ENCODE data around the gene P2RX7. TPM values are rescaled to one million over a fixed set of nuclear protein-coding genes. Genes with fewer than 3 reads are reported as not detected.

The P2RX7 gene
- total RNA-seq, 1 donor from 2014 or later: 0.07 TPM

GRCh38 chr12:121089031-121089812 lies 43.5 kb upstream of the P2RX7 start:
- peaks cover 4% of the 10 kb centered on the region for H3K9me3 Mint-ChIP-seq (ENCODE audit: unreplicated experiment)
- Histone ChIP-seq H3K9ac (ENCODE audit: low read length) (no peak overlapping the region), H3K27me3 (ENCODE audit: insufficient read depth, low read length) (peaks cover 7% of the 10 kb centered on the region), H2AFZ (ENCODE audit: low read depth, low read length) (no peak overlapping the region), H4K20me1 (ENCODE audit: insufficient read depth, low read length) (no peaks in the 10 kb centered on the region), H3K9me3 (ENCODE audit: insufficient read depth, low read depth, low read length) (no peaks in the 10 kb centered on the region), H3K27ac (ENCODE audit: low read depth, low read length) (no peak overlapping the region), H3K4me3 (ENCODE audit: insufficient read depth, low read depth, low read length) (no peak overlapping the region), H3K79me2 (ENCODE audit: insufficient read depth, low read length) (no peaks in the 10 kb centered on the region), H3K4me1 (ENCODE audit: insufficient read depth, low read length) (no peaks in the 10 kb centered on the region), H3K4me2 (ENCODE audit: low read length) (no peak overlapping the region), H3K36me3 (ENCODE audit: insufficient read depth, low read length) (no peaks in the 10 kb centered on the region)
- peaks cover 45% of the 10 kb centered on the region for H3K27me3 Mint-ChIP-seq (ENCODE audit: low read depth, unreplicated experiment)
- no peak overlapping the region for H3K4me3 Mint-ChIP-seq (ENCODE audit: unreplicated experiment)
- H3K4me1 Mint-ChIP-seq (ENCODE audit: low read depth, unreplicated experiment): no peaks in the 10 kb centered on the region
- H3K36me3 Mint-ChIP-seq (ENCODE audit: low read depth, unreplicated experiment): no peaks in the 10 kb centered on the region
- H3K27ac Mint-ChIP-seq (ENCODE audit: unreplicated experiment): no peak overlapping the region
- DNase-seq (ENCODE audit: low read depth): no peak
- TF ChIP-seq EZH2 (IDR thresholded peaks at IDR 0.05; ENCODE audit: insufficient read depth, low read length): no peak
- TF ChIP-seq CTCF (IDR thresholded peaks at IDR 0.05; ENCODE audit: insufficient read depth, low read depth, low read length): no peak
- no peak for FAIRE-seq

GRCh38 chr12:121089813-121090430 lies 42.8 kb upstream of the P2RX7 start:
- Histone ChIP-seq H3K27ac (ENCODE audit: low read depth, low read length) (no peak overlapping the region), H3K4me3 (ENCODE audit: insufficient read depth, low read depth, low read length) (no peak overlapping the region), H3K4me2 (ENCODE audit: low read length) (no peak overlapping the region), H3K9me3 (ENCODE audit: insufficient read depth, low read depth, low read length) (no peaks in the 10 kb centered on the region), H3K36me3 (ENCODE audit: insufficient read depth, low read length) (no peaks in the 10 kb centered on the region), H2AFZ (ENCODE audit: low read depth, low read length) (no peak overlapping the region), H3K9ac (ENCODE audit: low read length) (no peak overlapping the region), H3K4me1 (ENCODE audit: insufficient read depth, low read length) (no peaks in the 10 kb centered on the region), H4K20me1 (ENCODE audit: insufficient read depth, low read length) (no peaks in the 10 kb centered on the region), H3K79me2 (ENCODE audit: insufficient read depth, low read length) (no peaks in the 10 kb centered on the region), H3K27me3 (ENCODE audit: insufficient read depth, low read length) (peaks cover 7% of the 10 kb centered on the region)
- Mint-ChIP-seq H3K36me3 (ENCODE audit: low read depth, unreplicated experiment) (no peaks in the 10 kb centered on the region), H3K4me1 (ENCODE audit: low read depth, unreplicated experiment) (no peaks in the 10 kb centered on the region), H3K27ac (ENCODE audit: unreplicated experiment) (no peak overlapping the region), H3K27me3 (ENCODE audit: low read depth, unreplicated experiment) (peaks cover 42% of the 10 kb centered on the region), H3K4me3 (ENCODE audit: unreplicated experiment) (no peak overlapping the region), H3K9me3 (ENCODE audit: unreplicated experiment) (peaks cover 4% of the 10 kb centered on the region)
- no peak for FAIRE-seq
- no peak for TF ChIP-seq CTCF (IDR thresholded peaks at IDR 0.05; ENCODE audit: insufficient read depth, low read depth, low read length)
- no peak for TF ChIP-seq EZH2 (IDR thresholded peaks at IDR 0.05; ENCODE audit: insufficient read depth, low read length)
- DNase-seq (ENCODE audit: low read depth): no peak
